Measurements from ENCODE around the gene AGTRAP.

Gene AGTRAP

DNA sequence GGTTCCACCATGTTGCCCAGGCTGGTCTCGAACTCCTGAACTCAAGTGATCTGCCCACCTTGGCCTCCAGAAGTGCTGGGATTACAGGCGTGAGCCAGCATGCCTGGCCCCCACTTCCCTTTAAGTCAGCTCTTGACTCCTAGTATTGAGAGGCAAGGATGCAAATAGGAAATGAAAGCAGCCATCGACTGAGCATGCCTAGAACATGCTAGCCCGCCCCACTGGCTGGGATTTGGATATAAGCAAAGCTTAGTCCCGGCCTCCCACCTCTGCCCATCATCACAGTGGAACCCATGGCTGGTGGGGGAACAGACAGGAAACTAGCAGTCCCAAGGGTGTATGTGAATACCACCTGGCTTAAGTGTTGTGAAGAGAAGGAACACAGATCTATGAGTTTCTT is 36.5 kb downstream of the AGTRAP start:
- TF ChIP-seq CTCF (IDR thresholded peaks at IDR 0.05; ENCODE audit: insufficient read depth, low read length, missing control alignments), result no peak
- H3K4me3 ChIP-seq (ENCODE audit: low read depth, low read length), result no peak overlapping the region
- ChIA-PET CTCF (interaction anchor here (0.7 to 2.7 kb wide), 2 partner anchors 10 to 14 kb away, joined by 3 to 13 read pairs; no protein-coding TSS in a partner anchor), POLR2A (no interaction called here)
- DNase-seq (ENCODE audit: low read depth, low spot score), result no peak

DNA sequence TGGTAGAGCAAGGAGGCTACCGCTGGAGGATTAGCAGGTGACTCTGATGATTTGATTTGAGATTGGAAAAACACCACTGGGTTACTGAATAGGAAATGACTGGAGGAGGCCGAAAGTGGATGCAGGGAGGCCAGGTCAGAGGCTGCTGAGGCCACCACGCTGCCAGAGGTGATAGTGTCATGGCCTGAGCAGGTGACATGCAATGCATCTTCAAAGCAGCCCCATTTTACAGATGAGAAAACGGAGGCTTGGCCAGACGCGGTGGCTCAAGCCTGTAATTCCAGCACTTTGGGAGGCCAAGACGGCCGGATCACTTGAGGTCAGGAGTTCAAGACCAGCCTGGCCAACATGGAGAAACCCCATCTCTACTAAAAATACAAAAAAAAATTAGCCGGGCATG is 38.8 kb downstream of the AGTRAP start:
- CTCF ChIA-PET, result interaction anchor here (2.0 kb wide), 1 partner anchor 19 kb away, joined by 4 read pairs; no protein-coding TSS in a partner anchor
- TF ChIP-seq CTCF (IDR thresholded peaks at IDR 0.05; ENCODE audit: insufficient read depth, low read length, missing control alignments), result no peak
- H3K4me3 ChIP-seq (ENCODE audit: low read depth, low read length), result no peak overlapping the region
- POLR2A ChIA-PET, result no interaction called here
- DNase-seq (ENCODE audit: low read depth, low spot score), result no peak

DNA sequence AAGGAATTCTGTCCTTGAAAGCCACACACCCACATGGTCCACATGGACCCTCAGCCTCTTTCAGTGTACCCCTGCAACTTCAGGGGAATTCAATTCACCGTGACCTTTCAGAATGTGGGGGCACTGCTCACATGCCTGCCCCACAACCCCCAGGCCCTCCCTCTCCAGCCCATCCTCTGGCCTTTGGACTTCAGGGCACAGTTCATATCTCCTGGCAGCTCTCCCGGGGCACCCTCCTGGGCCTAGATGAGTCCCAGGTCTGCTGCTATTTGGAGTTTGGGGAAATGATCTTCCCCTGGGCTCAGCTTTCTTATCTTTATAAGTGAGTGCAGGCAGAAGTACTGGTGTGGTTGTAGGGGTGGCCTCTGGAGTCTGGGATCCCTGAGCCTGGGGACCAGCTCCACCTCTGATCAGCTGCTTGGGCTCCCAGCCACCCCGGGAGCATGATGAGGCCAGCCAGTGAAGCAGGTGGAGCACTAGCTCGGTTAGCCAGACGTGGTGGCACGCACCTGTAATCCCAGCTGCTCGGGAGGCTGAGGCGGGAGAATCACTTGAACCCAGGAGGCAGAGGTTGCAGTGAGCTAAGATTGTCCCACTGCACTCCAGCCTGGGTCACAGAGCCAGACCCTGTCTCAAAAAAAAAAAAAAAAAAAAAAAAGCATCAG is 41.9 kb downstream of the AGTRAP start:
- POLR2A ChIA-PET, result no interaction called here
- CTCF ChIA-PET, result no interaction called here
- no peak overlapping the region for H3K4me3 ChIP-seq (ENCODE audit: low read depth, low read length)
- DNase-seq (ENCODE audit: low read depth, low spot score), result no peak
- no peak for TF ChIP-seq CTCF (IDR thresholded peaks at IDR 0.05; ENCODE audit: insufficient read depth, low read length, missing control alignments)

- ChIA-PET POLR2A (no interaction called here), CTCF (no interaction called here)
- no peak for DNase-seq (ENCODE audit: low read depth, low spot score)
- no peak overlapping the region for H3K4me3 ChIP-seq (ENCODE audit: low read depth, low read length)
- no peak for TF ChIP-seq CTCF (IDR thresholded peaks at IDR 0.05; ENCODE audit: insufficient read depth, low read length, missing control alignments)
These were observed 42.4 kb downstream of the AGTRAP start for GRCh38 chr1:11778336-11778735.

GRCh38 chr1:11778844-11779623 is 43.1 kb downstream of the AGTRAP start:
- CTCF ChIA-PET, result no interaction called here
- H3K4me3 ChIP-seq (ENCODE audit: low read depth, low read length), result no peak overlapping the region
- no peak for TF ChIP-seq CTCF (IDR thresholded peaks at IDR 0.05; ENCODE audit: insufficient read depth, low read length, missing control alignments)
- no peak for DNase-seq (ENCODE audit: low read depth, low spot score)
- POLR2A ChIA-PET, result no interaction called here

DNA sequence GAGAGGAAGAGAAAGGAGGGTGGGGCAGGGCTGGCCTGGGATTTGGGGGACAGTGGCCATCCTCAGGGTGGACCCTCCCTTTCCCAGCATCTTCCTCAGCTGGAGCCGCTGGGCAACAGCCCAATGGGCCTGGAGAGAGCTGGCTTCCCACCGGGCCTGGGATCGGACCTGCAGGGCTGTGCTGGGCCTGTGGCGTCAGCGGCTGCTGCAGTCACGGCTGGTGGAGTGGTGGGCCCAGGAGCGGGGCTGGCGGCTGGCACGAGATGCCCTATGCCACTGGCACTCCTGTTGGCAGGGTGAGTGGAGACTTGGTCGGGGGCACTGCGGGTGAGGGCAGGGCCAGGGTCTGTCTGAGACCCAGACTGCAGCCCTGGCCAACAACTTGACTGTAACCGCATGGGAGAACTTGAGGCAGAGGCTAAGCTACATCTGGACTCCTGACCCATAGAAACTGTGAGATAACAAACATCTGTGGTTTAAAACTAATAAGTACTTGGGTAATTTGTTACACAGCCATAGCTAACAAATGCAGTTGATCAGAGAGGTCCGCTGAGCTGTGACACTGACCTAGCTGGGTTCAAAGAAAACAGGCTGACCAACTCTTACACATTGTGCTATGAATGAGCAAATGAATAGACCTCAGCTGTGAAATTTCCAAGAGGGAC is 43.9 kb downstream of the AGTRAP start:
- no peak for TF ChIP-seq CTCF (IDR thresholded peaks at IDR 0.05; ENCODE audit: insufficient read depth, low read length, missing control alignments)
- POLR2A ChIA-PET, result no interaction called here
- no peak overlapping the region for H3K4me3 ChIP-seq (ENCODE audit: low read depth, low read length)
- CTCF ChIA-PET, result no interaction called here
- no peak for DNase-seq (ENCODE audit: low read depth, low spot score)

Measured in AG04449 (cell line).